Calu3 (cell line): Measurements from ENCODE around the gene SKAP2. TPM values are rescaled to one million over a fixed set of nuclear protein-coding genes. Genes with fewer than 3 reads are reported as not detected.

Source experiments
- BruUV-seq: library from RNA; stranded (reverse); fragments of 400-500 nt; replicated peaks from 2 replicates; lab custom pipeline; 2021; lab: Mats Ljungman, UMichigan
- CTCF ChIA-PET: fragments of 300-600 bp; sonication (Branson Sonifier 250); formaldehyde crosslinking; loops from one replicate; lab custom pipeline; 2022; ENCODE audit warnings: antibody characterized with exemption; lab: Charles Lee
- DNase-seq: peaks from one replicate; pipeline ENCODE4 v3.0.0; 2022
- H3K27ac Mint-ChIP-seq: one replicate; pipeline ENCODE4 v1.8.0; 2022; ENCODE audit warnings: mixed read lengths; ENCODE audit not compliant: unreplicated experiment
- H3K27me3 Mint-ChIP-seq: one replicate; pipeline ENCODE4 v1.8.0; 2022; ENCODE audit warnings: mixed read lengths; ENCODE audit not compliant: unreplicated experiment
- H3K36me3 Mint-ChIP-seq: one replicate; pipeline ENCODE4 v1.8.0; 2022; ENCODE audit warnings: mild to moderate bottlenecking, moderate library complexity, mixed read lengths; ENCODE audit not compliant: insufficient read depth, unreplicated experiment
- H3K4me1 Mint-ChIP-seq: one replicate; pipeline ENCODE4 v1.8.0; 2022; ENCODE audit warnings: mild to moderate bottlenecking, low read depth, mixed read lengths; ENCODE audit not compliant: unreplicated experiment
- H3K4me3 Mint-ChIP-seq: one replicate; pipeline ENCODE4 v1.8.0; 2022; ENCODE audit warnings: mild to moderate bottlenecking, low read depth, moderate library complexity, mixed read lengths; ENCODE audit not compliant: unreplicated experiment
- H3K9me3 Mint-ChIP-seq: one replicate; pipeline ENCODE4 v1.8.0; 2022; ENCODE audit warnings: low read depth, mixed read lengths; ENCODE audit not compliant: unreplicated experiment
- intact Hi-C: fragments of 100-400 bp; cut with micrococcal nuclease; formaldehyde crosslinking; loops from one replicate; pipeline ENCODE4 v1.10.0; 2022; ENCODE audit not compliant: unreplicated experiment
- total RNA-seq: library from RNA; stranded (reverse); gene quantifications from 2 replicates; pipeline ENCODE4 v1.2.3, GENCODE V29; 2022
- TF ChIP-seq, protein P1 (sequence below): fragments of 200-600 bp; IDR thresholded peaks from one replicate; pipeline ENCODE4 v1.8.0; 2022; ENCODE audit warnings: antibody characterized with exemption; ENCODE audit not compliant: unreplicated experiment

SKAP2 gene
- total RNA-seq, 1 experiment from 2014 or later = 83.1 TPM

GRCh38 chr7:26698194-26698593, 166.2 kb downstream of the SKAP2 start:
- intact Hi-C loops = no loop called here
- BruUV-seq = no TSS peak
- no peak overlapping the region for H3K27ac Mint-ChIP-seq
- DNase-seq = no peak
- no peaks in the 10 kb centered on the region for H3K9me3 Mint-ChIP-seq
- TF ChIP-seq, protein P1, sequence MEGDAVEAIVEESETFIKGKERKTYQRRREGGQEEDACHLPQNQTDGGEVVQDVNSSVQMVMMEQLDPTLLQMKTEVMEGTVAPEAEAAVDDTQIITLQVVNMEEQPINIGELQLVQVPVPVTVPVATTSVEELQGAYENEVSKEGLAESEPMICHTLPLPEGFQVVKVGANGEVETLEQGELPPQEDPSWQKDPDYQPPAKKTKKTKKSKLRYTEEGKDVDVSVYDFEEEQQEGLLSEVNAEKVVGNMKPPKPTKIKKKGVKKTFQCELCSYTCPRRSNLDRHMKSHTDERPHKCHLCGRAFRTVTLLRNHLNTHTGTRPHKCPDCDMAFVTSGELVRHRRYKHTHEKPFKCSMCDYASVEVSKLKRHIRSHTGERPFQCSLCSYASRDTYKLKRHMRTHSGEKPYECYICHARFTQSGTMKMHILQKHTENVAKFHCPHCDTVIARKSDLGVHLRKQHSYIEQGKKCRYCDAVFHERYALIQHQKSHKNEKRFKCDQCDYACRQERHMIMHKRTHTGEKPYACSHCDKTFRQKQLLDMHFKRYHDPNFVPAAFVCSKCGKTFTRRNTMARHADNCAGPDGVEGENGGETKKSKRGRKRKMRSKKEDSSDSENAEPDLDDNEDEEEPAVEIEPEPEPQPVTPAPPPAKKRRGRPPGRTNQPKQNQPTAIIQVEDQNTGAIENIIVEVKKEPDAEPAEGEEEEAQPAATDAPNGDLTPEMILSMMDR = no peak
- H3K27me3 Mint-ChIP-seq = no peaks in the 10 kb centered on the region
- H3K4me1 Mint-ChIP-seq = peaks cover 10% of the 10 kb centered on the region
- no peak overlapping the region for H3K4me3 Mint-ChIP-seq
- CTCF ChIA-PET = no interaction called here
- no peaks in the 10 kb centered on the region for H3K36me3 Mint-ChIP-seq

DNA sequence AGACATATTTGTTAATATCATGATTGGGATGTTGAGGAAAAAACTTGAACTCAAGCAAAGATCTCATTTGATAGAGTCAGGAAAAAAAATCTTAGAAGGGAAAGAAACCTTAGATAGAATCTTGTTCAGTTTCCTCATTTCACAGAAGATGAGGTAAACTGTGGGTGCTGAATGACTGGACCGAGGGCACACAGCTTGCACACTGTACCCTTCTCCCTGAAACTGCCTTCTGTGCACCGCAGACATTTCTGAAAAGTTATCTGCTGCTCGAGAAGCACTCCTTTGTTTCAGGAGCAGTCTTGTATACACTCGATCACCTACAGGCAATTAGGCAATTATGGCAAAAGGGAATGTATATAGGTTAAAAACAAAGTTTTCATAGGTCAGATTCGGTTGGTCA, 167.4 kb downstream of the SKAP2 start:
- DNase-seq = no peak
- Mint-ChIP-seq H3K27ac (no peak overlapping the region), H3K36me3 (no peaks in the 10 kb centered on the region), H3K4me1 (peaks cover 10% of the 10 kb centered on the region), H3K27me3 (no peaks in the 10 kb centered on the region), H3K4me3 (no peak overlapping the region), H3K9me3 (no peaks in the 10 kb centered on the region)
- intact Hi-C loops = no loop called here
- TF ChIP-seq, protein P1 = no peak
- no TSS peak for BruUV-seq
- CTCF ChIA-PET = interaction anchor here (0.6 kb wide), 1 partner anchor 33 kb away, joined by 3 read pairs; no protein-coding TSS in a partner anchor

DNA sequence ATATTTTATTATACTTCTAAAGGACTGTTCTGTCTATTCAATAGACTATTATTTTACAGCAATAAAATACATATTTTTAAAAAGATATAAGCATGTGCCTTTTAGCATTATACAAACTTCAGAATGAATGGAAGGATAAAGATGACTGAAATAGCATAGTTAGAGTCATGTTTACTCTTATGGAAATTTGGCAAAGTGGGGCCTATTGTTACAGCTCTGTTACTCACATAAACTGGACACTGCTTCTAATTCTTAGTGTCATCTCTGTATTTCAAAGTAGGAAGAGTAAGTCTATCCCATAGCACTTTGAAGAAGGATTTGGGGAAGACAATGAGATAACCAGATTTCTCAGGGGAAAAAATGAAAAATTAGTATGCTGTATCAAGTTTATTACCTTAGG, 168.2 kb downstream of the SKAP2 start:
- CTCF ChIA-PET = no interaction called here
- no peaks in the 10 kb centered on the region for H3K9me3 Mint-ChIP-seq
- H3K27me3 Mint-ChIP-seq = no peaks in the 10 kb centered on the region
- intact Hi-C loops = no loop called here
- peaks cover 10% of the 10 kb centered on the region for H3K4me1 Mint-ChIP-seq
- H3K4me3 Mint-ChIP-seq = no peak overlapping the region
- DNase-seq = no peak
- H3K36me3 Mint-ChIP-seq = no peaks in the 10 kb centered on the region
- TF ChIP-seq, protein P1 = no peak
- no peak overlapping the region for H3K27ac Mint-ChIP-seq
- BruUV-seq = no TSS peak

- Mint-ChIP-seq H3K4me1 (peaks cover 1% of the 10 kb centered on the region), H3K4me3 (no peak overlapping the region), H3K9me3 (no peaks in the 10 kb centered on the region), H3K27me3 (no peaks in the 10 kb centered on the region), H3K36me3 (no peaks in the 10 kb centered on the region), H3K27ac (no peak overlapping the region)
- DNase-seq = no peak
- intact Hi-C loops = no loop called here
- TF ChIP-seq, protein P1 = no peak
- BruUV-seq = no TSS peak
- CTCF ChIA-PET = interaction anchor here (0.5 to 1.0 kb wide), 6 partner anchors 8 to 529 kb away, joined by 3 to 11 read pairs (median 4); no protein-coding TSS in a partner anchor
Observed at GRCh38 chr7:26694713-26695112, 169.7 kb downstream of the SKAP2 start.
